Nephron (organoid): ENCODE data around the gene ERG.

Source experiments
- H3K27ac Mint-ChIP-seq, 3 experiments: 2 replicates each; pipeline ENCODE4 v1.8.0; 2020; ENCODE audit warnings: mixed read lengths in 3 of 3, mild to moderate bottlenecking in 2 of 3, moderate library complexity in 1 of 3
- H3K27me3 Mint-ChIP-seq: 2 replicates; pipeline ENCODE4 v1.8.0; 2021; ENCODE audit warnings: low read depth, mild to moderate bottlenecking, moderate library complexity, mixed read lengths
- H3K36me3 Mint-ChIP-seq: 2 replicates; pipeline ENCODE4 v1.8.0; 2020; ENCODE audit warnings: low read depth, mixed read lengths
- H3K4me1 Mint-ChIP-seq: 2 replicates; pipeline ENCODE4 v1.8.0; 2020; ENCODE audit warnings: mixed read lengths
- H3K4me3 Mint-ChIP-seq, 3 experiments: 2 replicates each; pipeline ENCODE4 v1.8.0; 2020; ENCODE audit warnings: mild to moderate bottlenecking in 3 of 3, mixed read lengths in 3 of 3, moderate library complexity in 2 of 3
- H3K9me3 Mint-ChIP-seq: 2 replicates; pipeline ENCODE4 v1.8.0; 2020; ENCODE audit warnings: mixed read lengths
- CTCF ChIP-seq, 3 experiments: fragments of 200-600 bp; sonication (generic); IDR thresholded peaks; one replicate each; pipeline ENCODE4 v1.5.0; 2021; ENCODE audit warnings: antibody characterized with exemption in 3 of 3; ENCODE audit not compliant: unreplicated experiment in 3 of 3

Gene ERG

GRCh38 chr21:38376693-38377092 lies 121.6 kb downstream of the ERG start:
- H3K36me3 Mint-ChIP-seq = no peaks in the 10 kb centered on the region
- H3K9me3 Mint-ChIP-seq = peaks cover 13% of the 10 kb centered on the region
- TF ChIP-seq CTCF (IDR thresholded peaks at IDR 0.05; ENCODE audit: unreplicated experiment in 3 of 3) = no peak
- H3K27ac Mint-ChIP-seq = no peak overlapping the region
- no peak overlapping the region for H3K4me3 Mint-ChIP-seq
- H3K4me1 Mint-ChIP-seq = peaks cover 11% of the 10 kb centered on the region
- H3K27me3 Mint-ChIP-seq = no peaks in the 10 kb centered on the region

GRCh38 chr21:38376235-38376634 lies 122.0 kb downstream of the ERG start:
- H3K4me3 Mint-ChIP-seq = no peak overlapping the region
- no peak overlapping the region for H3K27ac Mint-ChIP-seq
- no peaks in the 10 kb centered on the region for H3K36me3 Mint-ChIP-seq
- no peaks in the 10 kb centered on the region for H3K27me3 Mint-ChIP-seq
- no peak for TF ChIP-seq CTCF (IDR thresholded peaks at IDR 0.05; ENCODE audit: unreplicated experiment in 3 of 3)
- H3K4me1 Mint-ChIP-seq = peaks cover 11% of the 10 kb centered on the region
- H3K9me3 Mint-ChIP-seq = peaks cover 13% of the 10 kb centered on the region

- peaks cover 17% of the 10 kb centered on the region for H3K9me3 Mint-ChIP-seq
- H3K4me3 Mint-ChIP-seq = no peak overlapping the region
- no peak for TF ChIP-seq CTCF (IDR thresholded peaks at IDR 0.05; ENCODE audit: unreplicated experiment in 3 of 3)
- H3K36me3 Mint-ChIP-seq = no peaks in the 10 kb centered on the region
- H3K27ac Mint-ChIP-seq = no peak overlapping the region
- H3K27me3 Mint-ChIP-seq = no peaks in the 10 kb centered on the region
- H3K4me1 Mint-ChIP-seq = no peaks in the 10 kb centered on the region
Observed at GRCh38 chr21:38367646-38368045, 130.6 kb downstream of the ERG start.

GRCh38 chr21:38365521-38365920 lies 132.8 kb downstream of the ERG start:
- no peak for TF ChIP-seq CTCF (IDR thresholded peaks at IDR 0.05; ENCODE audit: unreplicated experiment in 3 of 3)
- Mint-ChIP-seq H3K4me3 (no peak overlapping the region), H3K27me3 (peaks cover 10% of the 10 kb centered on the region), H3K27ac (no peak overlapping the region), H3K9me3 (peaks cover 17% of the 10 kb centered on the region), H3K36me3 (no peaks in the 10 kb centered on the region), H3K4me1 (no peaks in the 10 kb centered on the region)

- Mint-ChIP-seq H3K36me3 (no peaks in the 10 kb centered on the region), H3K4me1 (no peaks in the 10 kb centered on the region), H3K27me3 (peaks cover 17% of the 10 kb centered on the region), H3K9me3 (peaks cover 9% of the 10 kb centered on the region), H3K4me3 (no peak overlapping the region), H3K27ac (no peak overlapping the region)
- TF ChIP-seq CTCF (IDR thresholded peaks at IDR 0.05; ENCODE audit: unreplicated experiment in 3 of 3) = no peak
Observed at GRCh38 chr21:38363693-38364092, 134.6 kb downstream of the ERG start.

GRCh38 chr21:38361324-38361723 lies 137.0 kb downstream of the ERG start:
- Mint-ChIP-seq H3K9me3 (no peaks in the 10 kb centered on the region), H3K27ac (no peak overlapping the region), H3K36me3 (no peaks in the 10 kb centered on the region), H3K4me3 (no peak overlapping the region), H3K4me1 (no peaks in the 10 kb centered on the region), H3K27me3 (peaks cover 17% of the 10 kb centered on the region)
- TF ChIP-seq CTCF (IDR thresholded peaks at IDR 0.05; ENCODE audit: unreplicated experiment in 3 of 3) = no peak
